Mesodermal cell (in vitro differentiated cells): ENCODE data around the gene SUPT20H. TPM values are rescaled to one million over a fixed set of nuclear protein-coding genes. Genes with fewer than 3 reads are reported as not detected.
A peak's percentile ranks its signal among the peaks of the same experiment; 100 is the strongest.

Experiments used
- H3K27ac ChIP-seq: 2 replicates; pipeline ENCODE4 v1.7.0; 2013; ENCODE audit warnings: mild to moderate bottlenecking, low read depth, low read length, moderate library complexity; ENCODE audit not compliant: severe bottlenecking
- H3K36me3 ChIP-seq: 2 replicates; pipeline ENCODE4 v1.7.1; 2013; ENCODE audit warnings: mild to moderate bottlenecking, low read length, moderate library complexity; ENCODE audit not compliant: control insufficient read depth, insufficient read depth
- H3K4me1 ChIP-seq: one replicate; pipeline ENCODE4 v1.7.1; 2013; ENCODE audit warnings: mild to moderate bottlenecking, low read length; ENCODE audit not compliant: insufficient read depth, control insufficient read depth, poor library complexity, severe bottlenecking
- H3K4me3 ChIP-seq: 2 replicates; pipeline ENCODE4 v1.7.0; 2013; ENCODE audit warnings: low read length, control low read depth, mild to moderate bottlenecking; ENCODE audit not compliant: insufficient read depth, poor library complexity, severe bottlenecking; ENCODE audit errors: extremely low read depth
- H3K9me3 ChIP-seq: 2 replicates; pipeline ENCODE4 v1.7.1; 2013; ENCODE audit warnings: mild to moderate bottlenecking, low read length, moderate library complexity; ENCODE audit not compliant: control insufficient read depth
- WGBS, 2 experiments: methylation state at CpG; one replicate each; pipeline ENCODE4 v1.1.5; 2013; ENCODE audit warnings: missing lambda C conversion rate in 2 of 2; ENCODE audit not compliant: insufficient coverage in 2 of 2; 5-methylcytosine and 5-hydroxymethylcytosine counted together
- polyA plus RNA-seq, 2 experiments: library from polyadenylated mRNA; stranded (reverse); fragments of 50-300 nt; gene quantifications; one replicate each; pipeline ENCODE4 v1.2.3, GENCODE V29; 2013

The SUPT20H gene
- 70.4 TPM for polyA plus RNA-seq (2013, experiment 1 of 2)
- 80.5 TPM for polyA plus RNA-seq (2013, experiment 2 of 2)

DNA sequence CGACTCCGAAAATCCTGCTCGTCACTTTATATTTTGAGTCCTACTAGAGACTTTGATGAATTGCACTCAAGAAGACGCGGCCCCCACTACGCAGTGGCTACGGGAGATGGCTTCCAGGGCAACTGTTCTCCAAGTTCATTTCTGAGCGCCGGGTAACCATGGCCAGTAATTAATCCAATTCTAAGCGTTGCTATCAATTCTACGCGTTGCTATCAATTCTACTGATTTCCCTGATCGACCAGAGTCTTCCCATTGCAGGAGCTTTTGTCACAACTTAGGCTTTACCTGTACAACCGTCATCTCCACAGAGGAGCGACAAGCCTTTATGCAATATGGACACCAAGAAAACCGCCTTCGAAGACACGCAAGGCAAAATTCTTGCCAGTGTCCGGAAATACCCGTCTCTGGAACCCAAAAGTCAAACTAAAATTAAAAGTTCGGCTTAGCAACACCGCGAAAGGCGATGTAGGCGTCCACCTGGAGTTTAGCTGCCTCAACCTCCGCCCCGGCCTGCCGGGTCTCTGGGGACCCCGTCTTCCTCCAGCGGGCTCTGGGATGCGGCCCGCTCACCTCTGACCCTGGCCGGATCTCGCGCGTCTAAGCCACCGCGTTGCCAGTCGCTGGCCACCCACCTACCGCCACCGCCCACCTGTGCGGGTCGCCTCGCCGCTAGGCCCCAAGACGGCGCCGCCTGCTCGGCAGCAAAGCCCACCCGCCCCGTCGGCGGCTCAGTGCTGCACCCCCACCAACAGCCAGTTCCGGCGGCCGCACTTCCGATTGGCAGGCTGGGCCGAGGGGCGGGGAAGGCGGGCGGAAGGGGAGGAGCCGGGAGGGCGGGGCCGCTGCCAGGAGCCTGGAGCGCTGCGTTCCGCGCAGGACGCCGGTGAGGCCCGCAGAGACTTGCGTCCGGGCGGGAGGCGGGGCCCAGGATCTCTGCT, at the start of gene SUPT20H:
TSS of gene SUPT20H (minus strand) at position 779 of the 938 bp plus-strand sequence. CDS start 8,198 bp downstream, outside the sequence.
- H3K27ac ChIP-seq: peak within 1 kb of the TSS; percentile 77
- H3K36me3 ChIP-seq: peaks cover 16% of the 10 kb centered on the region
- H3K9me3 ChIP-seq: no peaks in the 10 kb centered on the region
- H3K4me1 ChIP-seq: no peaks in the 10 kb centered on the region
- 1% methylated on average over 45 to 58 of the region's 75 CpGs for WGBS, 2 experiments
- peak within 1 kb of the TSS; percentile 81 for H3K4me3 ChIP-seq

DNA sequence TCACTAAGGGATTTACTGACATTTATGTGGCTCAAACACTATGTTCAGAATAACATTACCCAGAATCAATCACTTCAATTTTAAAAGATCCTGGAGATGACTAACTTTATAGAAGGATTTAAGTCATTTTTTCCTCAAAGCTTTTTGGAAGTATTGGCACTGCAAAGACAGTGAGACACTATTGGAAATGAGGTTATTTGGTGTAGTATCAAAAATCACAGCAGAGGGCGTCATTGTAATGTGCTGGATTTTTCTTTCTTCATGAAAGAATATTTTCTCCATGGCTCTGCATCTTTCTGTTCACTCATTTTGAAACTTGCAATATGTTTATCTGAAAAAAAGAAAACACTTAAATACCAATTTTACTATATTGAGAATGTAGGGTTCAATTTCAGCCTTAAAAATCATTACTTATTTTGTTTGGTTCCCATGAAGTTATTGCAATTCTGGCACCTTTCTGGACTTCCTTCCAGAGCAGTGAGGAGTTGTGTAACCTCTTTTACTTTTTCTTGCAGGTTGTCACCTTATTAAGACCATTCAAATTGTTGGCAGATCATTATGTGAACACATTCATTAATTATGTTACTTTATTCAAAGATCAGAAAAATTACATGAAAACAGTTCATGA, 49.7 kb upstream of the SUPT20H start:
- H3K27ac ChIP-seq: no peak overlapping the region
- no peak overlapping the region for H3K4me3 ChIP-seq
- H3K9me3 ChIP-seq: peaks cover 8% of the 10 kb centered on the region
- WGBS, 2 experiments: no CpG with 5 or more reads among the region's 1 CpG
- H3K4me1 ChIP-seq: no peaks in the 10 kb centered on the region
- H3K36me3 ChIP-seq: no peaks in the 10 kb centered on the region

DNA sequence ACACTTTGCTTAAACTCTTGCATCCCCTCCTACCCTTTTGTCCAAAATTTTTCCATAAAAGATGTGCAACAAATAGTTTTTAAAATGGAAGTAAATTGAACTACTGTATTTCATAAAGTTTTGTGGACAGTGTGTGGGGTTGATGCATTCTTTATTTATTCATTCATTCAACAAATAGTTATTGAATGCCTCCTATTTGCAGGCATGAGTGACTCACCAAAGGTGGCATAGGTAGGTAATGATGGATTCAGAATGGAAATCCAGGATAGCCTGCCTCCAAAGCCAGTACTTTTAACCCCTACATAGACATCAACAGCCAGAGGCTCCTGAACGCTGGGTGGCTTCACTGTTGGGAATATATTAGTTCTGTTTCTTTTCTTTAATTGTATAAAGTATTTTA, 48.4 kb upstream of the SUPT20H start:
- WGBS, 2 experiments: no CpG with 5 or more reads among the region's 1 CpG
- Histone ChIP-seq H3K9me3 (peaks cover 8% of the 10 kb centered on the region), H3K4me1 (no peaks in the 10 kb centered on the region), H3K4me3 (no peak overlapping the region), H3K27ac (no peak overlapping the region), H3K36me3 (no peaks in the 10 kb centered on the region)

DNA sequence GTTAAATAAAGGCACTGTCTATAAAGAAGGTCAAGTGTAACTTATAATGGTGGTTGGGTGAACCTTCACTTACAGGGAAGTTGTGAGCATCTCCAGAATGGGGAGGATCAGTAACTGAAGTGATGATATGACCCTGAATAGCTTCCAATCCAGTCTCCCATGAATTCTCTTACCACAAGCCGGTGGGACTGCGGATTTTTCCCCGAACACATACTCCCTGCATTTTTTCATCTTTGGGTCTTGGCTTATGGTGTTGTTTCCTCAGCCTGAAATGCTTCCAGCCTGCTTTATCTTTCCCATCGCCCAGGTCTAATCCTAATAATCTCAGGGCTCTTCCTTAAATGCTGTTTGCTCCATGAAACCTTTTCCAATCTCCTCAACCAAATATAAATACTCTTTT, 48.0 kb upstream of the SUPT20H start:
- Histone ChIP-seq H3K4me1 (no peaks in the 10 kb centered on the region), H3K9me3 (peaks cover 8% of the 10 kb centered on the region), H3K36me3 (no peaks in the 10 kb centered on the region), H3K27ac (no peak overlapping the region), H3K4me3 (no peak overlapping the region)
- 84 to 93% methylated on average over 4 of the region's 4 CpGs for WGBS, 2 experiments

DNA sequence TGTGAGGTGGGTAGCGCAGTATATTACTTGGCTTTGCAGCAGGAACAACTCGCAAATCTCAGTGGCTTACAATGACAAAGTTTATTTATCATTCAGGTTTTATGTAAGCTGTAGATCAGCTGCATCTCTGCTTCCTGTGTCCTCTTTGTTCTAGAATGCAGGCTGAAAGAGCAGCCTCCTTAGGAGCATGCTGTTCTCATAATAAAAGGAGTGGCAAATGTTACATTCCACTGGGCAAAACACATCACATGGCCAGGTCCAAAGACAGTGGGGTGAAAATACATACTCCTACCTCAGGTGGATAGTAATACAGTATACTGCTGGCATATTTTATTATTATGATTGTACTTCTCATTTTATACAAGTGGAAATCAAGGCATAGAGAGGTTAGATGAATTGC, 47.2 kb upstream of the SUPT20H start:
- Histone ChIP-seq H3K4me1 (no peaks in the 10 kb centered on the region), H3K36me3 (no peaks in the 10 kb centered on the region), H3K9me3 (peaks cover 8% of the 10 kb centered on the region), H3K27ac (no peak overlapping the region), H3K4me3 (no peak overlapping the region)
- WGBS, 2 experiments: 85% methylated on average over 2 of the region's 2 CpGs; no CpG with 5 or more reads in 1 of the 2 experiments

DNA sequence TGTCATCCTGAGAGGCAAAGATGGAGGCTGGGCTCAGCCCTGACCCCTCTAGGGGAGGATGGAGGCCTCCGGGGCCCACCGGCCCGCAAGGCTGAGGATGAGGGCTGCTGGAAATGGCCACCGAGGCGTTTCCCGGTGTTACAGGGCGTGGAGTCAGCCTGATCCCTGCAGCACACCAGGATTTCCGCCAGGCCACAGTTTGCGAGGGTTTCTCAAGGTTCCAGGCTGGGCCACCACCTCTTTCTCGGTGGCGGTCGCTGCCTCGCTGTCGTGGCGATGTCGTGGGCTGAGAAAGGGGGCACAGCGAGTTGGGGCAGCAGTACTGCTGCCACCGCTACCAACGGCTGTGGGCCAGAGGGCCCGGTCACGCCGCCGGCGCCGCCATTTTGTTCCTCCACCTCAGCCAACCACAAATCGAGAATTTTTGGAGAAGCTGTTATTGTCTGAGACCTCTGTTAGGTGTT, 45.8 kb upstream of the SUPT20H start, which contains the start of gene CSNK1A1L:
TSS of gene CSNK1A1L (minus strand) at position 414 of the 464 bp plus-strand sequence. CDS start at position 6, 408 bp downstream.
- WGBS, 2 experiments: 95 to 96% methylated on average over 16 to 19 of the region's 26 CpGs
- Histone ChIP-seq H3K4me1 (no peaks in the 10 kb centered on the region), H3K27ac (no peak within 1 kb of the TSS), H3K9me3 (peaks cover 8% of the 10 kb centered on the region), H3K36me3 (no peaks in the 10 kb centered on the region), H3K4me3 (no peak within 1 kb of the TSS)

DNA sequence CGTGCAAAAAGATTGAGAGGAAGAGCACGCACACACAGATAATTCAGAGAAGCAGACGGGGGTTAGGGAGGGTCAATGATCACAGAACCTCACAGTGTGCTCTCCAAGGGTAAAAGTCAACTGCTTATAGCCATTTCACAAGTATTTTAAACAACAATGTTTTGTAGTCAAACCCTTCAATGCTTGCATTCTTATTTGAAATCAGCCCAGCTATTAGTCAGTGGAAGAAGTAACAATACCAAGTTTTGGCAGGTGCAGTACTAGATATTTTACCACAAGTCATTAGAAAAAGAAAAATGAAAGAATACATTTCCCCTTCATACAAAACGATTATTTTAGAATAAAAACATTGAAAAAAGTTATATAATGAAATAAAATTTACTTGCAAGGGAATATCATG, 43.4 kb upstream of the SUPT20H start:
- Histone ChIP-seq H3K4me3 (no peak overlapping the region), H3K27ac (no peak overlapping the region), H3K9me3 (peaks cover 8% of the 10 kb centered on the region), H3K36me3 (no peaks in the 10 kb centered on the region), H3K4me1 (no peaks in the 10 kb centered on the region)
- 81 to 95% methylated on average over 3 of the region's 4 CpGs for WGBS, 2 experiments

DNA sequence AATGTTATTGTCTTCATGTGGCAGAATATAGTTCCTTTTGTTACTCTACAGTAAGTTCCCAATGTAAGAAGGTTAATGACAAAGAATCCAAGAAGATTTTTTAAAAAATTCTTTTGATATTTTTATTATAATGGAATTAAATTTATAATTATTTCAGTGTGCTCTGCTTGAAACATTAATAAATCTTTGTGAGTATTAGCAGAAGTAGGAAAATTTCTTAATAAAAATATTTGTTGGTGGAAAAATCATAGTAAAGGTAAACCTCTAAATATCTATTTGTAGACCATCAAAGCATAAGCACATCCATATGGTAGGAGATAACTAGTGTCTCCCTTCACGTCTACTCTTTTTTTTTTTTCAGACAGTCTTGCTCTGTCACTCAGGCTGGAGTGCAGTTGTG, 41.7 kb upstream of the SUPT20H start:
- whole genome bisulfite sequencing, 2 experiments: 70% methylated on average over 1 of the region's 1 CpG
- no peak overlapping the region for H3K27ac ChIP-seq
- no peaks in the 10 kb centered on the region for H3K4me1 ChIP-seq
- no peaks in the 10 kb centered on the region for H3K36me3 ChIP-seq
- peaks cover 8% of the 10 kb centered on the region for H3K9me3 ChIP-seq
- no peak overlapping the region for H3K4me3 ChIP-seq

DNA sequence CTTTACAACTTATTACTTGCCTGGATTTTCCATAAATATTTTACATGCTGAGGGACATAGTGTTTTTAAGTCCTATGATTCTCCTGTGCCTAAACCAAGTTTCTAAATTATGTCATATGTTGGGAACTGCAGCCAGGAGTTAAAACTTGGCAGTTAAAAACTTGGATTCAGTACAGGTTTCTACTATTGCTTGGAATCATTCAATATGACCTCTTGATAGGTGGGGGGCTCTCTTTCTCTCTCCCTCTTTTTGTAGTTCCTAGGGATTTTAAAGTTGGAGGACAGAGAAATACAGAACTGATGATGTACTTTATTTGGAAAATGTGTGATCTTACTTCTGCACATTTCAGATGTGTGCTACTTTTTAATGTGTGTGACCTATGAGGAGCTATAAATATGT, 41.2 kb upstream of the SUPT20H start:
- Histone ChIP-seq H3K4me1 (no peaks in the 10 kb centered on the region), H3K27ac (no peak overlapping the region), H3K9me3 (peaks cover 8% of the 10 kb centered on the region), H3K36me3 (no peaks in the 10 kb centered on the region), H3K4me3 (no peak overlapping the region)

DNA sequence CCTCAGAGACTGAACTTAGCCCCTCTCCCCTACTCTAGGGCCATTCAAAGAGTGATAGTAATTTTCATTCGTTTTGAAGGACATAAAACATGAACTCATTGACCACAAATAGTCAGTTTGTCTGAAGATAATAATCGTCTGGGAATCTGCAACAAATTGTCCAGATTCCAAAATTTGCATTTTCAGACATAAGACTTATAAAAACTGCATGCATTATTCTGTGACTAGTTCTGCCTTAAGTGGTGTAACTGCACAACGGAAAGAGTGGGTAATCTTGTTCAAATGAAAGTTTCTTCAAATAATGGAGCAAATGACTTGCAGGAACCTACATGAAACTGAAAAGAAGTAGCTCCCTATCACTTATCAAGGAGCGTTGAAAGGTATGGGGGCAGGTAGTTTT, 37.6 kb upstream of the SUPT20H start:
- H3K4me3 ChIP-seq: no peak overlapping the region
- H3K4me1 ChIP-seq: no peaks in the 10 kb centered on the region
- no peaks in the 10 kb centered on the region for H3K36me3 ChIP-seq
- 83 to 89% methylated on average over 1 to 2 of the region's 4 CpGs for WGBS, 2 experiments
- H3K27ac ChIP-seq: no peak overlapping the region
- H3K9me3 ChIP-seq: no peaks in the 10 kb centered on the region
